HG02588 (cell line): ENCODE measurements around the gene HEXA.

Source experiments
- ATAC-seq: cut with Tn5 transposase; IDR thresholded peaks from one replicate; pipeline ENCODE4 v1.9.1; 2021; ENCODE audit warnings: mild to moderate bottlenecking, moderate library complexity; ENCODE audit not compliant: unreplicated experiment

The HEXA gene

GRCh38 chr15:72377331-72377730 lies 1.5 kb upstream of the HEXA start:
- no peak for ATAC-seq

- ATAC-seq, result peak; percentile 31
These were observed 341 bp downstream of the HEXA start for GRCh38 chr15:72375501-72375845.

GRCh38 chr15:72372361-72372760 lies 3.5 kb downstream of the HEXA start:
- no peak for ATAC-seq

DNA sequence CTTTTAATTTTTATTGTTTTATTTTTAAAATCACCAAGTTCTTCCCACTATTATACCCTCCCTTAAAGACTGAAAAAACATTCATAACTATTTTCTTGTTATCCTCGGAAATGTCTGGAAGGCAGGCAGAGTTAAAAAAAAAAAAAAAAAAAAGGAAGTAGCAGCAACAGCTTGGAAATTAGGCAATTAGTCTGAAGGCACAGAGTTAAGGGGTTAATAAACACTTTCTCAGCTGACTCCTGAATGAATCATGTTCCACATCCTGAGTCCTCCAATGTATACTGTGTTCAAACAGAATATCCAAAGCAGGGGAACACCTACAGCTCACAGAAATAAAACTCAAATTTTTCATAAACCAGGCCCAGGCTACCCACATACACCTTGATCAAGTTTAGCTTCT lies 5.8 kb downstream of the HEXA start:
- no peak for ATAC-seq

GRCh38 chr15:72368899-72369298 lies 6.9 kb downstream of the HEXA start:
- ATAC-seq, result no peak

DNA sequence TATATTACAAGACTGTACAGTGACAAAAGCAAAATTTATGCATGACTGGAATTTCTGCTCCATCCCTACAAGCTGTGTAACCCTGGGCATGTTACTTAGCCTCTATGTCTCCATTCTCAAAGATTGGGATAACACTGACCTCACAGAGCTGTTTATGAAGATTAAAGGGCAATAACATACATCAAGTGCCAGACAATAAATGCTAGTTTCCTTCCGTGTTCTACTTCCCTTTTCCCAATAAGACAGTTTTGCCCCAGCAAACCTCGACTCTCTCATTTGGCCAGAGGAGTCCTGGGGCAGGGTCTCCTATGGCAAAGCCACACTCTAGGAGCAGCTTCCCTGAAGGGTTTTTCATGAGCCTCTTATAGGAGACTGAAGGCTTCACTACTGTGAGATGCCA lies 7.5 kb downstream of the HEXA start:
- ATAC-seq, result no peak

- ATAC-seq, result peak; percentile 71
These were observed 10.0 kb downstream of the HEXA start for GRCh38 chr15:72365844-72366243.

GRCh38 chr15:72361176-72361575 lies 14.6 kb downstream of the HEXA start:
- ATAC-seq, result no peak

DNA sequence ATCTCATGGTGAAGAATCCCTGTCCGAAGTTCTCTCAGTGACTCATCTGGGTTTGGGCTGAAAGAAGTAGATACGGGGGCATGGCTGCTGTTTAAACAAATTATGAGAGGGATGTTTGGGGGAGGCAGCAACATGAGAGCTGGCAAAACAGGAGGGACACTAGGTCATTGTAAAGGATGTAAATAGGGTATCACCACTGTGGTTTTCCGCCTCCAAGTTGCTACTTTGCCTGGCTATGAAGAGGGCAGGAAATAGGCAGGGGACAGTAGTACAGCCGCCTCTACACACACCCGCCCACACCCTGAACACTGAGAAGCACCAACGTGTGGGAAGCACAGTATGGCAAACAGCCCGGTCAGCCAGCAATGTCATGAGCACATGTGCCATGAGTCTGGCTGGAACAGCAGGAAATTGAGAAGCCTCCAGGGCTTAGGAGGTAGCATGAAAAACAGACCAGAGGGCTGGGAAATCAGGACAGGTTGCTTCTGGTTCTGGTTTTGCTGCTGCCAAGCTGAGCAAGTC lies 17.1 kb downstream of the HEXA start:
- no peak for ATAC-seq

DNA sequence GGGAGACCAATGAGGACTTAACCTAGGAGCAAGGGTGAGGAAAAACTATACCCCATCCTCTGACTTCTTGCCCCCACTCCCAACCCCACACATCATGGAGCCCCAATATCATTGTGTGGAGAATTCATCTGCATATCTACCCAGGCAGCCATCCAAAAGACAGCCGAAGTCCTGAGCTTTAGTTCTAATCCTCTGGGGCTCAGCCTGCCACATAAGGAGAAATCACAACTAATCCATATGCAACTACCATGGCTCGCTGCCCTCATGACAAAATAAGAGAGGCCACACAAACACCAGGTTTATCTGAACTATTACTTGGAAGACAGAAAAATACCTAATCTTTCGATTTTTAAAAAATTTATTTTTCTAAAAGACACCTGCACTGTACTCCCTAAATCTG lies 17.7 kb downstream of the HEXA start:
- no peak for ATAC-seq

GRCh38 chr15:72354496-72354895 lies 21.3 kb downstream of the HEXA start:
- no peak for ATAC-seq

- no peak for ATAC-seq
These were observed 22.5 kb downstream of the HEXA start for GRCh38 chr15:72353266-72353665.

DNA sequence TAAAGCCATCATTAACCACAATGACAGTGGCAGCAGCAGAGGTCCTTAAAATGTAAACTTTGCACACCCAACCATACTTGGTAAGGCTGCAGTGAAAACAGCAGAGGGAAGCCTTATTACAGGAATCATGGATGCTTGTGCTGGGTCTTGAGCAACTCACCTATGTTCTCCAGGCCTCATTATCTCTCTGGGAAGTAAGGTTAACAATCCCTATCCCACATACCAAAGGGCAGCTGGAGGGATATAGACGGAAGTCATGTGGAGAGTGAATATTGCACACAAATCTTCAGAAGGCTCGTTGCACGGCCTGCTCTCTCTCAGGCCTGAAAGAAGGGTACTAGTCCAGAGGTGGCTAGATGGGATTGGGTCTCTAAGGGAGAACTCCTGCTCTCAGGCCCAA lies 30.0 kb downstream of the HEXA start:
- no peak for ATAC-seq

- ATAC-seq, result no peak
These were observed 30.5 kb downstream of the HEXA start for GRCh38 chr15:72345280-72345679.

GRCh38 chr15:72344602-72345001 lies 31.2 kb downstream of the HEXA start:
- no peak for ATAC-seq

GRCh38 chr15:72342385-72342784 lies 33.4 kb downstream of the HEXA start:
- ATAC-seq, result no peak

DNA sequence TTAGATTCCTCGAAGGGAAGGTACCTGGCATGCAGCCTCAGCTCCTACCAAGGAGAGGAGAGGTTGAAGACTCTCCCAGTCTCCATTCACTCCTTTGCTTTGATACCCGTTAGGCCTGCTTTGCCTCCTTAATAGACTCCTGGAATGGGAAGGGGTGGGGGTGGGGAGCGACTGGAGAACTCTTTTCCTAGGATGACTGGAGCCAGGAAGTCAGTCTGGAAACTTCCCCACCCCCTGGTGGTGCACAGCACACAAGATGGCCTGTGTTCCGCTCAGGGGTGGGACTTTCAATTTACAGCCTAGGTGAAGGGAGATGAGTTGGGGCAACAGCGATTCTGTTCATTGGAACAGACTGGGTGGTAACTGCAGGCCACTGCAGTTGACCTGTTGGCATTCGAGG lies 34.5 kb downstream of the HEXA start:
- no peak for ATAC-seq

DNA sequence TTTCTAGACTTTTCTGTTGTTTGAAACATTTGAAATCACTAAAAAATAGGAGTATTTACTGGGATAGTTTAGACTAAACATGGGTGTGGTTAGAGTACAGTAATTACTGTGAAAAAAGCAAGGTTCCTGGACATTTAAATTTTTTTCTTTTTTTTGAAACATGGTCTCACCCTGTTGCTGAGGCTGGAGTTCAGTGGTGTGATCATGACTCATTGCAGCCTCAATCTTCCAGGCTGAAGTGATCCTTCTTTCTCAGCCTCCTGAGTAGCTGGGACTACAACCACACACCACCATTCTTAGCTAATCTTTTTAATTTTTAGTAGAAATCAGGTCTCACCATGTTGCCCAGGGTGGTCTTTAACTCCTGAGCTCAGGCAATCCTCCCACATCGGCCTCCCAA lies 35.4 kb downstream of the HEXA start:
- no peak for ATAC-seq

DNA sequence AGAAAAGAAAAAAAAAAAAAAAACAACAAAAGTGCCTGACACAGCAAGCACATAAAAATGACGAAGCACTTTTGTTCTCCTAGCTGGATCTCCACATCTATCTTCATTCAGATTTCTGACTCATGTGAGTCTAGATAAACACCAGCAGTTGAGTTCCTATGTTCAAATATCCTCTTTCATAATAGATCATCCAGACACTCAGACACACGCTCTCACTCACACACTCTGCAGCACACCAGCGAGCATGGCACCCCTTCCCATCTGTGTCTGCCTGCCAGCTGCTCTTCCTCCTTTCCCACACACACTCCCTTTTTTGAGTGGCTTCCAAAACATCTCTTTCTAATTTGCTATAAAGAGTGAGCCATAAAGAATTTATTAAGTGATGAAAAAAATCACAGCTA lies 36.0 kb downstream of the HEXA start:
- ATAC-seq, result no peak

DNA sequence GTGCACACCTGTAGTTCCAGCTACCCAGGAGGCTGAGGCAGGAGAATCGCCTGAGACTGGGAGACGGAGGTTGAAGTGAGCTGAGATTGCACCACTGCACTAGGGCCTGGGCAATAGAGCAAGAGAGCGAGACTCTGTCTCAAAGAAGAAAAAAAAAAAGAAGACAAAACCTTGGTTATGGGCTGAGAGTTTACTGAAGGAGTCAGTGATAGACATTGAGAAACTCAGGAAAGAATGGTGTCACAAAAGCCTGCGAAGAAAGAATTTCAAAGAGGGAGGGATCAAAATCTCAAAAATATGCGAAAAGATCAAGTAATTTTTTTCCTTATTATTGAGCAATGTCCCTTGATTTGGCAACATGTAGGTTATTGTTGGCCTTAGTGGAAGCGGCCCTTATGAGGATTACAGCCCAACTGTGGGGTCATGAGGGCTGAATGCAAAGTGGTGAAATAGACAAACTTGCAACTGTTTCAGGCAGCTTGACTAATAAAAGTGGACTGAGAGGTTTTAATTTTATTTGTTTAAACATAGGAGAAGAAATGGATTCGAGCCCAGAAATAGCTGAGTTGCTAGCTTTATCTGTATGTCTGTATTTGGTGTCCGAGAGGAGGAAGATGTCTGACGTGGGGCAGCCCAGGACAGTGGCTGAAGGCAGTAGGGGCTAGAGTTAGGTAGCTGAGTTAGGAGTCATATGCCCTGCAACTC lies 37.0 kb downstream of the HEXA start:
- ATAC-seq, result no peak

DNA sequence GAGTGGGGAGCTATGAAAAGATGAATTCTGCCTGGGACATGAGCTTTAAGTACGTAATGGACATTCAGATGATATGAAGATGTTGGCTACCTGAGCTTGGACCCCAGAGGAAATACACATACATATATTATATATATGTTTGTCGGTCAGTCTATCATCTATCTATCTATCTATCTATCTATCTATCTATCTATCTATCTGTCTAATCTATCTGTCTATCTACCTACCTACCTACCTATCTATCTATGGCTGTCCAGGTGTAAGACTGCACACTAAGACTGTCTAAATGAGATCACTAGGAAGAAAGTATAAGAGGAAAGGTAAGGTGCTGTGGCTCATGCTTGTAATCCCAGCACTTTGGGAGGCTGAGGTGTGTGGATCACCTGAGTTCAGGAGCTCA lies 37.7 kb downstream of the HEXA start:
- no peak for ATAC-seq

- ATAC-seq, result no peak
These were observed 41.0 kb downstream of the HEXA start for GRCh38 chr15:72334842-72335241.

- ATAC-seq, result no peak
These were observed 44.8 kb downstream of the HEXA start for GRCh38 chr15:72331021-72331420.
